ENCODE data around the gene RELL2.

Gene RELL2

GRCh38 chr5:141680751-141681201, 44.0 kb downstream of the RELL2 start:
- DNase-seq = no peak

DNA sequence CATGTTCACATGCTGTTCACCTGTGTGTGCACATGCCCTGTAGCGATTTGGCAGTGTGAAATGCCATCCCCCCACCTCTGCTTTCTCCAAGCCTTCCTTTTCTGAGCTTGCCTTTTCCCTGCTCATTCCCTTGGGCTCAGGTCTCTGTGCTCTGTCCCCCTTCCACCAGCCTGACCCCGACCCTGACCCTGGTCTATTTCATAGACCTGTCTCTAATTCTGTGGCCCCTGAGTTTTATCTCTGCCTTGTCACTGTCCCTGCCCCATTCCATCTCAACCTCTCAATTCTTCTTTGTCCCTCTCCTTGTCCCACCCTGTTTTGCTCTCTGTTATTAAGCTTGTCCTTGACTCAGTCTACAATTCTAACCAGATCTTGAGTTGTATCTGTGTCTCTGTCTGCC, 44.5 kb downstream of the RELL2 start:
- DNase-seq = no peak

DNA sequence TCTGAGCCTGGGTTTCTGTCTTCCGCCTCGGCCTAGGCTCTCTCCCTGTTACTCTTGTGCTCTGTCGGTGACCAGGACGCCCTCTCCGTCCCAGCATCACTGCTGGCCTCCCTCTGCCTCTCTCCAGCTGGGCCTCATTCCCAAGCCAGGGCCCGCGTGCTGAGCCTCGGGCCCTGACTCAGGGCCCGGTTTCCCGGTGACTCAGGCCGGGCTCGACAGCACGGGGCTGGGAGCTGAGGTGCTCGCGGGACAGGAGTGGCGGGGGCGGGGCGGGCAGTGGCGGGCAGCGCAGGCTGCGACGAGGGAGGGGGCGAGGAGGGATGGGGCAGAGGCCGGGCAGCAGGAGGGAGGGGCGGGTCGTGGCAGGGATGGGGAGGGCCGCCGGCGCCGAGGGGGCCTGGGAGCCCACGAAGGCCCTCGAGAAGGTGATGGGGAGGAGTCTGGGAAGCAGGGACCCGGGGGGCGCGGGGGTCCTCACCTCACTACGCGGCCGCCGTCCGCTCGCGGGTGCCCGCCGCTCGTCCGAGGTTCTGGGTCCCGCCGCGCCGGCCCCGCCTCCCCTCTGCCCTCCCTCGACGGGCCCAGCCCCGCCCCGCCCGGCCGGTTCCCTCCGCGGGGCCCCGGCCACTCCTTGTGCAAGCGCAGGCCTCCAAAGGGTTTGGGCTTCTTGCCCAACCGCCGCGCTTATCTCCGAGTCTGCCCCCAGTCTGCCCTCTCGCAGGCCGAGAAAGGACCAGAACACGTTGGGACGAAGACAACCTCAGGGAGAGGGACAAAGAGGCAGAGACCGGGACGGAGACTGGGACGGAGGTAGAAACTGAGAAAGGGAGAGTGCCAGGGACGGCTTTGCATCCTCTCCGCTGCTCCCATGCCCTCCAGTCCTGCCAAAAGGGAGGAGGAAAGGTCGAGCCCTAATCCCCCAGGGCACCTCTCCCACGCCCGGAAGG, 45.2 kb downstream of the RELL2 start, which contains the start of gene ARAP3:
Gene ARAP3 (minus strand): TSS at position 536 of the 947 bp plus-strand sequence. CDS start 1,744 bp downstream, outside the sequence.
- DNase-seq = peak; percentile 48 to 55

DNA sequence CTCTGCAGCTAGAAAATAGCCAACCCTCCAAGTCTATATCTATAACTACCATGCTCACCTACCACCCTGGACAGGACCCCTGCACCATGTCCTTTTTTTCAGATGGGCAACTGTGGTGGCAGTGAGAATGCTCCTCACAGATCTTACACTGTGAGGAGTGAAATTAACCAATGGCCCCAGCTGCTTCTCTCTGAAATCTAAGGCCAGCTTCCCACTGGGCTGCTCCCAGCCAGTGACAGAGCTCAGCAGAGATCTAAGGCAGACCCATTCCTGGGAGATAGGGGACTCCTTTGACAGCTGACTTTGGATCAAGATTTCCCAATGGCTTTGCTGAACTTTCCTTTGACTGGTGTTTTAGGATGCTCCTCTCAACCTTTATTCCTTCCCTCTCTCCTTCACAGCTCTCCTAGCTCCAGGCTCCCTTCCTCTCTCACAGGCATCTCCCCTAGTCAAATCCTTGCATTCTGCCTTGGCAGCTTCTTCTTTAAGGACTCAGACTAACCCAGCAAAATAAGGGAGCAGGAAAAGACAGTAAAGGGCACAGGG, 46.9 kb downstream of the RELL2 start:
- DNase-seq = no peak

DNA sequence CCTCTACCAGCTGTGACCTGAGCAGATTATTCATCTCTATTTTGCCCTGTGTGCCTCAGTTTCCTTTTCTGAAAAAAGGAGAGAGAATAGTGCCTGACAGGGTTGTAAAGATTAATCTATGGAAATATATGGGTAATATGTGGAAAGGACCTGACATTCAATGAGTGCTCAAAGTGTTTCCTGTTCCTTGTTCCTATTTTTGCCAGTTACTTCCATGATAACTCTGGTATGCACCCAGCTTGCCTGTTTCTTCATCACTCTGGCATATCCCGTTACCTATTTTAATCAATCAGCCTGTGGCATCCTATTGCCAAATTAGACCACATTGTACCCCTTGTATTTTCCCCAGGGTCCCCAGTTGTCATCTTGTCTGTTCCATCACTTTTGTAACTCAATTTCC, 48.8 kb downstream of the RELL2 start:
- no peak for DNase-seq

DNA sequence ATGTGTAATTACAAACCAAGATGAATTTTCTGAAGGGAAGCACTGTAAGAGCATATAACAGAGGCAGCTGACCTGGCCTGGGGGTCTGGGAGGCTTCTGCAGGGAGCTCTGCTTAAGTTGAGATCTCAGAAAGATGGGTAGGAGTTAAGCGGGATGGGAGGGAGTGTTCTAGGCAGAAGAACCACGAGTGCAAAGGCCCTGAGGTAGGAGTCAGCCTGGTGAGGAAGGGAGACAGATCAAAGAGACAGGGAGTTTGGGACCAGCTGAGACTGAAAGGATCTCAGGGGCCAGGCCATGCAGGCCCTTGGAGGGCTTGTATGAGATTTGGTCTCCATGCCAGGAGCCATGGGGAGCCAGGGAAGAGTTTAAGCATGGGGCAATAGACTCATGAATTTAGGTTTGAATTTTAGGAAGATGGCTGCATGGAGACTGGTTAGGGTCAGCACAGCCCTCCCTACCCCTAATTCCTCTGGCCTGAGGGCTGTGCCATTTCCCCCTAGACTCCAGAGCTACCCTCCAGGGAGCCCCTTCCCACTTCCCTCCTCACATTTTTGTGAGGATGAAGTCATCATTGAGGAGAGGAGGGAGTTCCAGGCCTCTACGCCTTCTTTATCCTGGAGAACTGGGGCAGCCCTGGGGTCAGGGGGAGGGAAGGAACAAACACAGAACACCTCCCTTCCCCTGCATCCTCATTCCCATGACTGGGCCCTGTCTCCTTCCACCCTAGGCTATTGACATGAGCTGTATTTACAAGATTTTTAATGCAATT, 50.0 kb downstream of the RELL2 start:
- no peak for DNase-seq

All from activated CD4-positive, alpha-beta T cell treated with anti-CD3 and anti-CD28 coated beads, Interleukin-2, amount 50 U/mL, for 48 hours (primary cell).